Suppressor macrophage treated with lipopolysaccharide for 4 hours (primary cell): ENCODE measurements around the gene SYT1.
"Not testable (repeated sequence)": the region's sequence is repeated elsewhere in the genome, so short reads cannot be mapped to it uniquely, and the experiment has no call there.

ENCODE experiments used
- DNase-seq: peaks from one replicate; pipeline ENCODE4 v3.0.0-alpha.2; 2020

SYT1 gene

GRCh38 chr12:78977304-78977867, 112.8 kb downstream of the SYT1 start:
- peak; percentile 68 for DNase-seq

DNA sequence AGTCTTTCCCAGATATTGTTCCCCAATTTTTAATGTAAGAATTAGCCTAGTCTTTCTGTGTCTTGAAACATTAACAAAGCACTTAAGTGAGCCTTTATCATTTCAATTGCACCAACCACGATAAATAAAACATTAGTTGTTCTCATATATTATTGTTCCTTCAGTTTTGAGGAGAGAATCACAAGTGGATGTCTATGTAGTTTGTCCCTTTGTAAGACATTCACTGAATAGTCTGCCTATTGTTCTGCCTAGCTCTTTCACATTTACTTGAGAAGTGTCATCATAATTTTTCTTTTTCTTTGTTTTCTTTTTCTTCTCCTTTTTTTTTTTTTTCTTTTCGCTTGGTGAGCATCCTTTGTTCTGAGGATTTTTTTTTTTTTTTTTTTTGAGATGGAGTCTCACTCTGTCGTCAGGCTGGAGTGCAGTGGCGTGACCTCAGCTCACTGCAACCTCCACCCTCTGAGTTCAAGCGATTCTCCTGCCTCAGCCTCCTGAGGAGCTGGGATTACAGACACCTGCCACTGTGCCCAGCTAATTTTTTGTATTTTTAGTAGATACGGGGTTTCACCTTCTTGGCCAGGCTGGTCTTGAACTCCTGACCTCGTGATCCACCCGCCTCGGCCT, 129.7 kb downstream of the SYT1 start:
- DNase-seq, result no peak

- no peak for DNase-seq
These were observed 135.9 kb downstream of the SYT1 start for GRCh38 chr12:79000501-79000900.

- no peak for DNase-seq
These were observed 136.8 kb downstream of the SYT1 start for GRCh38 chr12:79001404-79001803.

DNA sequence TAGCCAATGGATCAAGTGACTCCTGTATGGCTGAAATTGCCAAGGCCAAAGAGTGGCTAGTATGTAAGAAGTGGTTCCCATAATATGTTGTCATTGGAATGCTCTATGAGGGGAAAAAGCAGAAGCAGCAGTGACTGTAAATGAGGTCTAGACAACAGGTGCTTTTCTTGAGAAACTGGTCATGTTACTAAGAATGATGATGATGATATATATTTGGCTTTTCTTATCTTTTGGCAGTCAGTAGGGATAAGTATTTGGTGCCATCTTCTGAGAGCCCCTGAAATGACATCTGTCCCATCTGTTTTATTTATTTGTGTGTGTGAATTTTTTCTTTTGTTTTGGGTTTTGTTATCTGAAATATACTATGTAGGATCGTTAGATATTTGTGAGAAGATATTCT, 141.7 kb downstream of the SYT1 start:
- DNase-seq, result no peak

GRCh38 chr12:79008591-79008990, 144.0 kb downstream of the SYT1 start:
- no peak for DNase-seq

DNA sequence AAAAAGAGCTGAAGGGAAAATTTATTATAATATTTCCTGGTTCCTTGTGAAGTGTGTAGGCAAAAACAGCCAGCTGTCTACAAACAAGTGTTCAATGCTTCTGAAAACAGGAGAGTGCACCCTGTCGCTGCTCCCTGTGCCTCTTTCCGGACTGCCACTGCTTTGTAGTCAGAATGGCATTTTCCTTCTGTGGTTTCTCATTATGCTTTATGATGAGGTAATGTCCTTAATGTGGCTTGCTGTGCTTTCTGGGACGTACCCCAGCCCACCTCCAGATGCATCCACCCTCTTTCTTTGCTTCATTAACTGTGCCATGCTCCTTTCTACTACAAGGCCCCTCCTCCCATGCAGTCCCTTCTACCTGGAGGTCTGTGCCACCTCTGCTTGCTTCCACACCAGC, 148.1 kb downstream of the SYT1 start:
- no peak for DNase-seq

- DNase-seq, result no peak
These were observed 151.6 kb downstream of the SYT1 start for GRCh38 chr12:79016181-79016580.

DNA sequence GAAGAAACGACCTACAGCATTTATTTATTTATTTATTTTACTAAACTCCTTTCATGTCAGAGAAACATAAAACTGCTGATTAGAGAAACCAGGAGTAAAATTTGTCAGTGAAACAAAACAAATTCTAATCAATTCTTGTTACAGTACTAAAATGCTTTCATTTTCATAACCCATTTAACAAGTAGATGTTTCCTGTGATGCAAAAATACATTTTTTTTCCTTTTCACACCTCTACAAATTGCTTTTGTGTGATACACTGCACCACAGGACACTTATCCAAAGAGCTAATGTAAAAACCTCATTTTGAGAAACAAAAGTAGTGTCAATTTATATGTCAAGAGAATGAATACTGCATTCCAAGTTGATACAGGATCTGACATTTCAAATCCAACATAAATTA, 155.1 kb downstream of the SYT1 start:
- DNase-seq, result no peak

- DNase-seq, result no peak
These were observed 155.5 kb downstream of the SYT1 start for GRCh38 chr12:79020106-79020505.

- no peak for DNase-seq
These were observed 156.4 kb downstream of the SYT1 start for GRCh38 chr12:79021021-79021420.

DNA sequence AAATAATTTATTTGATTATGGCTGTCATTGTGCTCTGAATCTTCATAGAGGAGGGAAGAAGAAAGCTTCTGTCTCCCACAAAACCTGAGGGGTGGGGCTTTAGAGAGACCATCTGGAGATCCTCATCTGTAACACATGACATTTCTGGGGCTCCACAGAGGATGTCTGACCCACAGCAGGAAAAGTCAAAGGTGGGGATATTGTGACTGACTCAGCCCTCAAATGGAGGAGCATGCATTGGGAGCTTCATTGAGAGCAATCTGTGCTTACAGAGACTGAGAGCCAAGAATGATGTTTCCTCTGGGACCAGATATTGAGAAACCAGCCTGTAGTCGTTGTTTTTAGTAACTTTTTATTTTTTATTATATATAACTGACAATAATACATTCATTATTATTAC, 158.7 kb downstream of the SYT1 start:
- DNase-seq, result no peak

DNA sequence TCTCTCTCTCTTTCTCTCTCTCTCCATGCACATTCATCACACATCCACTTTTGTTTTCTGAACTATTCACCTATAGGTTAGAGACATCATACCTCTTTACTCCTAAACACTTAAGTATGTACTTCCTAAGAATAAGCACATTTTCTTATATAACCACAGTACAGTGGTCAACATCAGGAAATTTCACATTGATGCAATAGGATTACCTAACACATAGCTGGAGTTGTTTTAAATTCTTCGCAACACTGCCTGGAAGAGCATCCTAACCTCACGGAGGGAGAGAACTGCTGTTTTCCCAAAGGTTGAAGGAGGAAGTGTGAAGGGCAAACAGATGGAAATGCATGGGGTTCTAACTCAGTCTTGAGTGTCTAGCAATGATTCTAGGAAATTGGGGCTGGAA, 159.2 kb downstream of the SYT1 start:
- DNase-seq, result no peak

GRCh38 chr12:79033788-79034187, 169.2 kb downstream of the SYT1 start:
- DNase-seq, result no peak

GRCh38 chr12:79044748-79045147, 180.2 kb downstream of the SYT1 start:
- DNase-seq, result not testable (repeated sequence)

DNA sequence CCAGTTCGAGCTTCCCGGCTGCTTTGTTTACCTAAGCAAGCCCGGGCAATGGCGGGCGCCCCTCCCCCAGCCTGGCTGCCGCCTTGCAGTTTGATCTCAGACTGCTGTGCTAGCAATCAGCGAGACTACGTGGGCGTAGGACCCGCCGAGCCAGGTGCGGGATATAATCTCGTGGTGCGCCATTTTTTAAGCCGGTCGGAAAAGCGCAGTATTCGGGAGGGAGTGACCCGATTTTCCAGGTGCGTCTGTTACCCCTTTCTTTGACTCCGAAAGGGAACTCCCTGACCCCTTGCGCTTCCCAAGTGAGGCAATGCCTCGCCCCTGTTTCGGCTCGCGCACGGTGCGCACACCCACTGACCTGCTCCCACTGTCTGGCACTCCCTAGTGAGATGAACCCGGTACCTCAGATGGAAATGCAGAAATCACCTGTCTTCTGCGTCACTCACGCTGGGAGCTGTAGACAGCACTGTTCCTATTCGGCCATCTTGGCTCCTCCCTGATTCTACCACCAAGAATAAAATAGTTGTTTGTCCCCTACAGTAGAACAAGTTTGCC, 180.7 kb downstream of the SYT1 start:
- not testable (repeated sequence) for DNase-seq

DNA sequence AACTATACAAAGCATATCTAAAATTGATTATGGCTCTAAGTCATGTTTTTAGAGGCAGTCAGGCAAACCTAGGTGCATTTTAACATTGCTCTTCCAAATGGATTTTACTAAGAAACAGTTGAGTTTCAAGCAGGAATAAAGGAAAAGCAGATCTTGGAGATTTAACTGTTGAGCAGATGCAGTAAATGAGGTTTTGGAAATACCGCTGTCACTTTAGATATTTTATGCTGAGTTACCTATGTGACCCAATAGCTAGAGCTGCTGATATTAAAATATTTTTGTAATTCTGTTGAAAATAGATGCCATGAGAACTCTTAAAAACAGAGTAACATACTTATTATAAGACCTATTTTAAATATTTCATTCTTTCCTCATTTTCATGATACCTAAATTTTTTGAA, 181.4 kb downstream of the SYT1 start:
- DNase-seq, result no peak

DNA sequence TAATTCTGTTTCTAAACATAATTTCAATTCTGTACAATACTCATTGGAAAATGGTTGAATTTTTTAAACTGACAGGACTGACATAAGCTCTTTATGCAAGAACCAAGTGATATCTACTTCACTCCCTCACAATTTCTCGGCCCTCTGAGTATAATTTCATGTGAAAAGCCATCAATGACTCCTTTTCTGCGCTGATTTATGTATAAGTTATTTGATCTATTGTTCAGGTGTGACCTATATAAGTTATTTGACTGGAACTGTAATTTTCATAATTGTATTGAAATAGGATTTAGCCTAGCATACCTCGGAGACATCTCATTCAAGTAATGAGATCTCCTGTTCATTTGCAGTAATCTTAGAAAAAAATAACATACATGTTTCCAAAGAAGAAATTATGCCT, 184.4 kb downstream of the SYT1 start:
- DNase-seq, result no peak

DNA sequence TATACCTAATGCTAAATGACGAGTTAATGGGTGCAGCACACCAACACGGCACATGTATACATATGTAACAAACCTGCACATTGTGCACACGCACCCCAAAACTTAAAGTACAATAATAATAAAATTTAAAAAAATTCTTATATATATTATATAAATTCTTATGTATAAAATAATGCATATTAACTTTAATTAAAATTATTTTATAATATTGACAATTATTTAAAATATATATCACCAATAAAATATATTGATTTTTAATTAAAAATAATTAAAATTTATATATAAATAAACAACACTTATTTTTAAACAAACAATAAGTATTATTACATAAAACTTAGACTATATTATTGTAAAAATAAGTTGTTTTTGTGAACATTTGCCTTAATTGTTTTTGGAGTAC, 188.8 kb downstream of the SYT1 start:
- DNase-seq, result no peak

- DNase-seq, result no peak
These were observed 191.5 kb downstream of the SYT1 start for GRCh38 chr12:79055926-79056674.

GRCh38 chr12:79056775-79057174, 192.2 kb downstream of the SYT1 start:
- no peak for DNase-seq

DNA sequence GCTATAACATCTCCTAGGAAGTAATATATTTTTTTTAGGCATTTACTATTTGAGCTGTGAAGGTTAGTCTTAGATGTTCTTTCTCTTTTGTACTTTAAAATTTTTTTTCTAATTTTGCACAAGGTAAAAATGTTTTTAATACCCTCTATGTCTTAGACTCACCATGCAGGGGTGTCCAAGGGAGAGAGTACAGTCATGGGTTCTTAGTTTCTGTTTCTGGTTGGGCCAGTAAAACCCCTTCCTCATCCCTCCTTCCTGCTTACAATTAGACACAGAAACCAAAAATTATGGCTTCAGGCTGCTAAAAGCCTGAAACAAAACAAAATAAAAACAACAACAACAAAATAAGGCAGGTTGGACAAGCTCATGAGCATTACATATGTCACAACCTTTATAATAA, 193.0 kb downstream of the SYT1 start:
- DNase-seq, result no peak

DNA sequence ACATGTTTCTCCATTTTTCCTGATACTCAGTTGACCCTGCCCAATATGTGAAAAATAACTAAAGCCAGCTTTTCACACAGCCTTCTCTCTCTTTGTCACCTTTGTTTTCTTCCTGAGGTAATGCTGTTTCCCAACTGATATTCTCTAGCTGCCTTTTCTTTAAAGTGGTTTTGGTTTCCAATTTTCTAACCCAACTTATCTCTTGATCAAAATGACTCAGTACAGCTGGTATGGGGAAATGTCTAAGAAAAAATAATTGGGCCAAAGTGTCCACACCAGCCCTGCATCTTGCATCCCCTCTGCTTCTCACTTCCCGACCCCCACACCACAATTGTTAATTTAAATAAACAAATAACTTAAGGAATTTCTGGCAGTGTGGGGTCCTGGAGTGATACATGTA, 193.8 kb downstream of the SYT1 start:
- no peak for DNase-seq

GRCh38 chr12:79059557-79059956, 195.0 kb downstream of the SYT1 start:
- DNase-seq, result no peak
